GM23338 (cell line): ENCODE results near the gene CLEC2D. TPM values are rescaled to one million over a fixed set of nuclear protein-coding genes. Genes with fewer than 3 reads are reported as not detected.

Source experiments
- ATAC-seq: fragments of 200-7000 bp; cut with Tn5 transposase; 3 replicates; pipeline ENCODE4 v1.9.1; 2020
- DNase-seq: peaks from one replicate; pipeline ENCODE4 v3.0.0-alpha.2; 2015; ENCODE audit warnings: low spot score
- H2AFZ ChIP-seq: fragments of 200-600 bp; sonication (generic); 2 replicates; pipeline ENCODE4 v1.8.0; 2016; ENCODE audit warnings: antibody characterized with exemption, mild to moderate bottlenecking, moderate library complexity
- H3F3A ChIP-seq: fragments of 200-600 bp; sonication (generic); replicated peaks from 2 replicates; pipeline ENCODE4 v1.8.0; 2017; ENCODE audit warnings: antibody characterized with exemption, mixed run types, low read depth
- H3K27ac ChIP-seq: fragments of 200-600 bp; sonication (generic); 2 replicates; pipeline ENCODE4 v1.6.1; 2016; ENCODE audit warnings: low read depth
- H3K27me3 ChIP-seq: fragments of 200-600 bp; sonication (generic); 2 replicates; pipeline ENCODE4 v1.8.0; 2016; ENCODE audit warnings: mild to moderate bottlenecking, mixed run types, moderate library complexity; ENCODE audit not compliant: insufficient read depth
- H3K36me3 ChIP-seq: fragments of 200-600 bp; sonication (generic); 2 replicates; pipeline ENCODE4 v1.8.0; 2016; ENCODE audit warnings: mild to moderate bottlenecking; ENCODE audit not compliant: insufficient read depth
- H3K4me1 ChIP-seq: fragments of 200-600 bp; sonication (generic); 2 replicates; pipeline ENCODE4 v1.8.0; 2016; ENCODE audit warnings: mild to moderate bottlenecking, moderate library complexity; ENCODE audit not compliant: insufficient read depth
- H3K4me2 ChIP-seq: fragments of 200-600 bp; sonication (generic); 2 replicates; pipeline ENCODE4 v1.7.1; 2017; ENCODE audit warnings: mixed run types
- H3K4me3 ChIP-seq: fragments of 200-600 bp; sonication (generic); 2 replicates; pipeline ENCODE4 v1.6.1; 2016; ENCODE audit warnings: mixed run types
- H3K79me2 ChIP-seq: fragments of 200-600 bp; sonication (generic); replicated peaks from 2 replicates; pipeline ENCODE4 v1.8.0; 2017; ENCODE audit warnings: mild to moderate bottlenecking; ENCODE audit not compliant: insufficient read depth
- H3K9me2 ChIP-seq: fragments of 200-600 bp; sonication (generic); 2 replicates; pipeline ENCODE4 v1.8.0; 2017; ENCODE audit not compliant: insufficient read depth
- H4K20me1 ChIP-seq: fragments of 200-600 bp; sonication (generic); replicated peaks from 2 replicates; pipeline ENCODE4 v1.8.0; 2017; ENCODE audit warnings: mild to moderate bottlenecking; ENCODE audit not compliant: insufficient read depth
- H3K27ac Mint-ChIP-seq: 2 replicates; pipeline ENCODE4 v1.8.0; 2020; ENCODE audit warnings: inconsistent platforms, mild to moderate bottlenecking, moderate library complexity, mixed read lengths
- H3K27me3 Mint-ChIP-seq: 3 replicates; pipeline ENCODE4 v1.8.0; 2022; ENCODE audit warnings: low read depth, mild to moderate bottlenecking, moderate library complexity, mixed read lengths, inconsistent platforms; ENCODE audit not compliant: insufficient read depth, poor library complexity
- H3K36me3 Mint-ChIP-seq: 3 replicates; pipeline ENCODE4 v1.8.0; 2021; ENCODE audit warnings: low read depth, mild to moderate bottlenecking, inconsistent platforms, moderate library complexity, mixed read lengths
- H3K4me1 Mint-ChIP-seq: 3 replicates; pipeline ENCODE4 v1.8.0; 2020; ENCODE audit warnings: mild to moderate bottlenecking, inconsistent platforms, mixed read lengths
- H3K4me3 Mint-ChIP-seq: 3 replicates; pipeline ENCODE4 v1.8.0; 2021; ENCODE audit warnings: moderate library complexity, mild to moderate bottlenecking, inconsistent platforms, mixed read lengths
- H3K9me3 Mint-ChIP-seq: 3 replicates; pipeline ENCODE4 v1.8.0; 2020; ENCODE audit warnings: moderate library complexity, mild to moderate bottlenecking, inconsistent platforms, mixed read lengths
- CREB1 ChIP-seq: fragments of 250-450 bp; sonication (Bioruptor Pico); IDR thresholded peaks from 2 replicates; pipeline ENCODE4 v1.5.0; 2020; ENCODE audit warnings: low read depth, mild to moderate bottlenecking, moderate library complexity
- CTCF ChIP-seq, 2 experiments: fragments of 200-600 bp in 1 of 2; sonication (generic) in 1 of 2; conservative IDR thresholded peaks; 2 replicates each; pipeline versions ENCODE4 v1.5.1 to v1.6.1; 2016 to 2017; ENCODE audit warnings: antibody characterized with exemption in 2 of 2, low read depth in 2 of 2, mild to moderate bottlenecking in 2 of 2, moderate library complexity in 1 of 2
- ETS1 ChIP-seq: IDR thresholded peaks from 2 replicates; pipeline ENCODE4 v1.6.1; 2016; ENCODE audit warnings: antibody characterized with exemption
- EZH2 ChIP-seq: fragments of 200-600 bp; sonication (generic); IDR thresholded peaks from one replicate; pipeline ENCODE4 v1.8.0; 2017; ENCODE audit warnings: antibody characterized with exemption, mild to moderate bottlenecking, low read depth; ENCODE audit not compliant: unreplicated experiment
- JUNB ChIP-seq: IDR thresholded peaks from one replicate; pipeline ENCODE4 v1.6.1; 2016; ENCODE audit warnings: antibody characterized with exemption; ENCODE audit not compliant: unreplicated experiment
- NANOG ChIP-seq: IDR thresholded peaks from 2 replicates; pipeline ENCODE4 v1.6.1; 2016; ENCODE audit warnings: antibody characterized with exemption, borderline replicate concordance
- POLR2AphosphoS5 ChIP-seq: IDR thresholded peaks from 2 replicates; pipeline ENCODE4 v1.6.1; 2016; ENCODE audit warnings: antibody characterized with exemption, low read depth
- REST ChIP-seq: IDR thresholded peaks from one replicate; pipeline ENCODE4 v1.6.1; 2018; ENCODE audit warnings: antibody characterized with exemption; ENCODE audit not compliant: unreplicated experiment
- STAT1 ChIP-seq: IDR thresholded peaks from one replicate; pipeline ENCODE4 v1.6.1; 2016; ENCODE audit warnings: antibody characterized with exemption; ENCODE audit not compliant: unreplicated experiment
- ZNF114 ChIP-seq: fragments of 250-450 bp; sonication (Bioruptor Pico); IDR thresholded peaks from 2 replicates; pipeline ENCODE4 v1.5.0; 2020; ENCODE audit warnings: mild to moderate bottlenecking, moderate library complexity
- ZNF462 ChIP-seq: fragments of 250-450 bp; sonication (Bioruptor Pico); IDR thresholded peaks from 2 replicates; pipeline ENCODE4 v1.5.0; 2020; ENCODE audit warnings: mild to moderate bottlenecking, moderate library complexity
- polyA plus RNA-seq: library from polyadenylated mRNA; unstranded; fragments of >200 nt; fragmentation: Nextera tagmentation; extraction: Ambion mirVana; gene quantifications from 2 replicates; pipeline ENCODE4 v1.2.1, GENCODE V29; 2016
- total RNA-seq: library from RNA; depleted of rRNA; stranded (reverse); fragments of >200 nt; shearing (Covaris generic); gene quantifications from 2 replicates; pipeline ENCODE4 v1.2.3, GENCODE V29; 2014

Gene CLEC2D
- total and polyA plus RNA-seq, 2 experiments from 2014 or later = 6.9 to 7.1 TPM

GRCh38 chr12:9647825-9648700 lies 21.4 kb upstream of the CLEC2D start:
- peak overlapping the region; percentile 81 for H3K4me3 ChIP-seq
- H3K4me1 Mint-ChIP-seq = peaks cover 38% of the 10 kb centered on the region
- peaks cover 24% of the 10 kb centered on the region for H3K79me2 ChIP-seq
- H3K27ac Mint-ChIP-seq = peak overlapping the region; percentile 92
- ATAC-seq (peak; percentile 92), DNase-seq (peak; percentile 89)
- H2AFZ ChIP-seq = peak overlapping the region; percentile 99
- no peaks in the 10 kb centered on the region for H4K20me1 ChIP-seq
- peak overlapping the region; percentile 94 for H3K27ac ChIP-seq
- peaks cover 42% of the 10 kb centered on the region for H3K4me1 ChIP-seq
- peaks cover 3% of the 10 kb centered on the region; the same call in 2 of the 3 replicates for H3K9me3 Mint-ChIP-seq
- H3K36me3 ChIP-seq = no peaks in the 10 kb centered on the region
- peaks cover 9% of the 10 kb centered on the region; the same call in 2 of the 3 replicates for H3K36me3 Mint-ChIP-seq
- TF ChIP-seq POLR2AphosphoS5 (peak; percentile 57; the same call in 1 of the 2 replicates), EZH2 (no peak), ZNF114 (no peak), ETS1 (0 out of 2 replicates have a peak, but pooled peaks have one; percentile 14), CTCF (conservative IDR thresholded peaks at IDR 0.05; ENCODE audit: low read depth in 2 of 2) (no peak), CREB1 (CRISPR knock-in tag) (no peak), REST (no peak), STAT1 (no peak), NANOG (no peak), ZNF462 (CRISPR knock-in tag) (no peak), JUNB (no peak)
- H3K4me3 Mint-ChIP-seq = peak overlapping the region; percentile 91
- H3K27me3 ChIP-seq = no peaks in the 10 kb centered on the region
- no peaks in the 10 kb centered on the region; the same call in 1 of the 2 replicates for H3F3A ChIP-seq
- no peaks in the 10 kb centered on the region for H3K9me2 ChIP-seq
- peak overlapping the region; percentile 88 for H3K4me2 ChIP-seq
- peaks cover 8% of the 10 kb centered on the region for H3K27me3 Mint-ChIP-seq
